Middle frontal gyrus (tissue), 1 donor: ENCODE results near the gene GPR155.

Source experiments
- DNase-seq: peaks from one replicate; pipeline ENCODE4 v3.0.0-alpha.2; 2015; ENCODE audit warnings: low spot score; ENCODE audit errors: extremely low spot score

The GPR155 gene, protein sequence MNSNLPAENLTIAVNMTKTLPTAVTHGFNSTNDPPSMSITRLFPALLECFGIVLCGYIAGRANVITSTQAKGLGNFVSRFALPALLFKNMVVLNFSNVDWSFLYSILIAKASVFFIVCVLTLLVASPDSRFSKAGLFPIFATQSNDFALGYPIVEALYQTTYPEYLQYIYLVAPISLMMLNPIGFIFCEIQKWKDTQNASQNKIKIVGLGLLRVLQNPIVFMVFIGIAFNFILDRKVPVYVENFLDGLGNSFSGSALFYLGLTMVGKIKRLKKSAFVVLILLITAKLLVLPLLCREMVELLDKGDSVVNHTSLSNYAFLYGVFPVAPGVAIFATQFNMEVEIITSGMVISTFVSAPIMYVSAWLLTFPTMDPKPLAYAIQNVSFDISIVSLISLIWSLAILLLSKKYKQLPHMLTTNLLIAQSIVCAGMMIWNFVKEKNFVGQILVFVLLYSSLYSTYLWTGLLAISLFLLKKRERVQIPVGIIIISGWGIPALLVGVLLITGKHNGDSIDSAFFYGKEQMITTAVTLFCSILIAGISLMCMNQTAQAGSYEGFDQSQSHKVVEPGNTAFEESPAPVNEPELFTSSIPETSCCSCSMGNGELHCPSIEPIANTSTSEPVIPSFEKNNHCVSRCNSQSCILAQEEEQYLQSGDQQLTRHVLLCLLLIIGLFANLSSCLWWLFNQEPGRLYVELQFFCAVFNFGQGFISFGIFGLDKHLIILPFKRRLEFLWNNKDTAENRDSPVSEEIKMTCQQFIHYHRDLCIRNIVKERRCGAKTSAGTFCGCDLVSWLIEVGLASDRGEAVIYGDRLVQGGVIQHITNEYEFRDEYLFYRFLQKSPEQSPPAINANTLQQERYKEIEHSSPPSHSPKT

DNA sequence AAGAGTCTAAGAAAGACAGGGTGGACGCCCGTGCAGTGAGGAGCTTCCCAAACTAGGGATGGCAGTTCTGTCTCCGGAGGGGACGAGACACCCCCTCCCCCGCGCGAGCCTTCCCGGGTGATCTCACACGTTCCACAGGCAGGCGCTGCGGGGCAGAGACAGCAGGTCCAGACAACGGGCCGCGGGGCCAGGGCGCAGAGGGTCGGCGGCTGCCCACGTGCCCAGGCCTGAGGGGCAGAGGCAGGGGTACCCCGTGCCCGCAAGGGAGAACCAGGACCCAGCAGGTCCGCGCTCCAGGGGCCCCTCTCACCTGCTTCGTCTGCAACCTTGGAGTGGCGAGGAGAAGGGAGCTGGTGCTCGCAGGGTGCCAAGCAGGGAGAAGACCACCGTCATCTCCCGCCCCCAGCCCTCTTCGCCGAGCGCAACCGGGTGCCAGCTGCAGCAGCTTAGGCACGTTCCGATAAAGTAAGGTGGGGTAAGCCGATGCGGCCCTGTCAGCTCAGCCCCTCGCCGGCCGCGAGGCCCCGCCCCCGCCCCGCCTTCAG is at the start of gene GPR155:
Gene GPR155 (minus strand): TSS at position 467 of the 545 bp plus-strand sequence. CDS start 5,073 bp downstream, outside the sequence.
- DNase-seq: no peak

GRCh38 chr2:174535757-174536703 is 49.2 kb upstream of the GPR155 start:
- DNase-seq: no peak

GRCh38 chr2:174535083-174535482 is 48.3 kb upstream of the GPR155 start:
- no peak for DNase-seq

DNA sequence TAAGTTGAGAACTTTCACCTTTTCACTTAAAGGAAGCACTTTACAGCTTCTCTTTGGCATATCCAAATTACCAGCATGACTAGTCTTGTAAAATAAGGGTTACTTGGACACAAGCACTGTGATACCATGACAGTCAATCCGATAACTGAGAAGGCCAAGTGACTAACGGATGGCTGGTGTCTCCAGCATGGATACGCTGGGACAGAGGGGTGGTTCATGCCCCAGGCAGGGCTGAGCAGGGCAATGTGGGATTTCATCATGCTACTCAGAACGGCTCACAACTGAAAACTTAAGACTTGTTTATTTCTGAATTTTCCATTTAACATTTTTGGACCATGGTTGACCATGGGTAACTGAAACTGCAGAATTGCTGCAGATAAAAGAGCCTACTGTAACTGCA is 43.1 kb upstream of the GPR155 start:
- DNase-seq: no peak

DNA sequence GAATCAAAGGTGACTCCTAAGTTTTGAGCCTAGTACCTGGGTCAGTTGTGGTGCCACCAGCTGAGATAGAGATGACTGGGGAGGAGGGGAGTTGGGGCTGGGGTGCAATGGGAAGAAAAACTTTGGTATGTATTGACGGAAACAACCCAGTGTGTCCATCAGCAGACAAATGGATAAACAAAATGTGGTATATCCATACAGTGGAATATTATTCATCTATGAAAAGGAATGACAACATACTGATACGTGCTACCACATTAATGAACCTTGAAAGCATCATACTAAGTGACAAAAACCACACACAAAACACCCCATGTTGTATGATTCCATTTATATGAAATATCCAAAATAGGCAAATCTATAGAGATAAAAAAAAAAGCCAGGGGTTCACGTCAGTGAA is 41.1 kb upstream of the GPR155 start:
- no peak for DNase-seq

DNA sequence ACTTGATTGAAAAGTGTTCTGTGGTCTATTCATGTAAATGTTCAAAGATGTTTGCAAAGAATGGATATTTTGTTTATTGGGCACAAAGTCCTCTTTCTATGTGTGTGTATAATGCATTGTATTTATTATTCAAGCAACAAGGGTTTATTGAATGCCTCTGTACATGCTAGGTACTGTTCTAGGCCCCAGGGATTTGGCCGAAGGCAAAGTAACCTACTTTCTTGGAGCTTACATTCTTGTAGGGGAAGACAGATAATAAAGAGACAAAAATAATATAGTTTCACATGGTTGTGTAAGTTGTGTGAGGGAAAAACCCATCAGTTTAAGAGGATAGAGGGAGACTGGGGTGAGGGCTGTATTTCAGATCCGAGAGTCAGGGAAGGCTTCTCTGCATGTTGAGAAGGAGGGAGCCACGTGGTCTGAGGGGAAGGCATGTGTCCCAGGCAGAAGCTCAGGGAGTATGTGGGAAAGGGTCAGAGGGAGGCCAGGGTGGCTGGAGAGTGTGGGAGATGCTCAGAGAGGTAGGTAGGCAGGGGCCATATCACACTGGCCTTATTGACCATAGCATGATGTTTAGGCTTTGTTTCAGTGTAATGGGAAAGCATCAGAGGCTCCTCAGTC is 40.4 kb upstream of the GPR155 start:
- DNase-seq: no peak

- DNase-seq: no peak
Observed at GRCh38 chr2:174524527-174524926, 37.7 kb upstream of the GPR155 start.

DNA sequence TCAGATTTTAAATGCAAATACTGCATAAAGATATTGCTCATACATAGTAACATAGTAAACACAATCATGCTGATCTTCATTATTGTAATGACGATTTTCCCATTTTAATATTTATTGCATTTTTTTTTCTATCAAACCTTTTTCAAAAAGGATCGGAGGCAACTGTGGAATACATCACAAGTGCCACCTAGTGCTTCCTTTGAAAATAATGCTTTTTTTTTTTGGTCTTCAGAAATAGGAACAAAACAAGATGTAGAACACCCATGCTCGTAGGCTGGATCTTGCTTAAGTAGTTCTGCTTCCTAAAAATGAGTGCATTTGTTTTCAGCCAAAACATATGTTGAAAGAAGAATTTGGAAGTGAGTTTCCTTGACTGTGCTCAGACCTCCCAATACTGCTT is 35.7 kb upstream of the GPR155 start:
- no peak for DNase-seq

DNA sequence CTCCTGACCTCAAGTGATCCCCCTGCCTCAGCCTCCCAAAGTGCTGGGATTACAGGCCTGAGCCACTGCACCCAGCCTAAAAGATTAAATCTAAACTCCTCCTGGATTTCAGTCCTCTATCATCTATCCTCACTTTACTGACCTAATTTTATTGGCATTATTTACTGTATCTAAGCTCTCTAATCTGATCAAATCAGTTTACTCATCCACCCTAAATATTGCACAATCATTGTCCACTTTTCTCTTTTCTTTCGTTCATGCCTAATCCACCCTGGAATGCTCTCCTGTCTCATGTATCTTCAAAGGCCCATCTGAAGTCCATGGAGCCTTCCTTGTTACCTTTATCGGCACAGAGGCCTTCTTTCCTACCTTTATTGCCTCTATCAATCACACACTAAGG is 31.6 kb upstream of the GPR155 start:
- DNase-seq: no peak

GRCh38 chr2:174516501-174517378 is 29.9 kb upstream of the GPR155 start:
- DNase-seq: no peak

GRCh38 chr2:174512345-174512744 is 25.5 kb upstream of the GPR155 start:
- no peak for DNase-seq

DNA sequence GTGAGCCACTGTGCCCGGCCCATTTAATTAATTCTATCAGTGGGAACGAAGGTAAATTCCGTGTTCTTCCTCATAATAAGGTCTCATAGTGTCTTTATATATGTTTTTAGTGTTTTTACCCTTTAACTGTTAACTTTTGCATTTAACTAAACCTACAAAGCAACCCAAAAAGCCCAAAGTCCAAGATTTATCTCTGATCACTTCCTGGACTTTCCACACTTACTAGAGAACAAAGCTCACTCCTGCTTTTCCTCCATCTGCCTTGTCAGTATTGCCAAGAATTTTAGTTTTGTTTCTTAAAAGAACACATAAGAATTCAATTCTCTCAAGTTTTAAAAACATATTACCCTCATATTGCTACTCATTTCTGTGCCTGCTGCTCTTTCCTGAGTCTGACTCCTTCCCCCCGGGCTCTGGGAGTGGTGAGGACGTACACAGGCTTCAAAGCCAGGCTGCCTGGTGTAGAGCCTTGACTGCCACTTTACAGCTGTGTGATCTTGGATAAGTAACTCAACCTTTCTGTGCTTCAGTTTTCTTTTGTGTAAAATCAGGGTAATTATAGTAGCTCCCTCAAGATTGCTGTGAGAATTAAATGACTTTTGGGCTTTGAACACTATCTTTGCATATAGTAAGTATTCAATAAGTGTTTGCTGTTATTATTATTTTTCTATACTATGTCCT is 24.9 kb upstream of the GPR155 start:
- no peak for DNase-seq

GRCh38 chr2:174510583-174511189 is 23.9 kb upstream of the GPR155 start:
- DNase-seq: no peak

GRCh38 chr2:174503161-174503809 is 16.5 kb upstream of the GPR155 start:
- DNase-seq: no peak

GRCh38 chr2:174499371-174499770 is 12.5 kb upstream of the GPR155 start:
- no peak for DNase-seq

- DNase-seq: no peak
Observed at GRCh38 chr2:174495365-174496012, 8.7 kb upstream of the GPR155 start.

- DNase-seq: no peak
Observed at GRCh38 chr2:174493549-174494331, 6.9 kb upstream of the GPR155 start.
